GM04504 (cell line): Measurements from ENCODE around the gene COL15A1.

Experiments
- DNase-seq: peaks from one replicate; pipeline ENCODE4 v3.0.0-alpha.2; 2012; ENCODE audit warnings: low read depth

The COL15A1 gene

DNA sequence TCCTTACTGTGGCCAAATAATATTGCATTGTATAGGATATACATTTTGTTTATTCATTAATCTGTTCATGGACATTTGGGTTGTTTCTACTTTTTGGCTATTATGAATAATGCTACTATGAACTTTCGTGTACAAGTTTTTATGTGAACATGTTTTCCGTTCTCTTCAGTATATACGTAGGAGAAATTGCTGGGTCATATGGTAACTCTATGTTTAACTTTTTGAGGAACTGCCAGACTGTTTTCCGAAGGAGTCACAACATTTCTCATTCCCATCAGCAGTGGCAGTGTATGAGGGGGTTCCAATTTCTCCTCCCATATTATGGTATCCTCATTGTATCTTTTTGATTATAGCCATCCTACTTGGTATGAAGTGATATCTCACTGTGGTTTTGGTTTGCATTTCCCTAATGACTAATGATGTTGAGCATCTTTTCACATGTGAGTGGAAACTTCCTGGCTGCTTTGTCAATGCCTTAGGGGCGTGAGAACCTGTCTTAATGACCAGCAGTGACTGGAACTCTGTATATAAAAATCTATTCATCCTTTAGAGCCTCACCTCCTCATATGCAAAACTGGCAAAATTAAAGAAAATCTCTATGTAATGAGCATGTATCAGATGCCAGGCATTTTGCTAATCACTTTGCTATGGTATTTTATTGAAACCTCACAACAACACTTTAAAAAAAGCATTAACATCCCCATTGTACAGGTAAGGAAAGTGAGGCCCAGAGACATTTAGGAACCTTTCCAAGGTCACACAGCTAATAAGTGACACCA lies 113.4 kb downstream of the COL15A1 start:
- peak; percentile 70 for DNase-seq

- DNase-seq, result peak; percentile 66
These were observed 114.2 kb downstream of the COL15A1 start for GRCh38 chr9:99057665-99058625.

DNA sequence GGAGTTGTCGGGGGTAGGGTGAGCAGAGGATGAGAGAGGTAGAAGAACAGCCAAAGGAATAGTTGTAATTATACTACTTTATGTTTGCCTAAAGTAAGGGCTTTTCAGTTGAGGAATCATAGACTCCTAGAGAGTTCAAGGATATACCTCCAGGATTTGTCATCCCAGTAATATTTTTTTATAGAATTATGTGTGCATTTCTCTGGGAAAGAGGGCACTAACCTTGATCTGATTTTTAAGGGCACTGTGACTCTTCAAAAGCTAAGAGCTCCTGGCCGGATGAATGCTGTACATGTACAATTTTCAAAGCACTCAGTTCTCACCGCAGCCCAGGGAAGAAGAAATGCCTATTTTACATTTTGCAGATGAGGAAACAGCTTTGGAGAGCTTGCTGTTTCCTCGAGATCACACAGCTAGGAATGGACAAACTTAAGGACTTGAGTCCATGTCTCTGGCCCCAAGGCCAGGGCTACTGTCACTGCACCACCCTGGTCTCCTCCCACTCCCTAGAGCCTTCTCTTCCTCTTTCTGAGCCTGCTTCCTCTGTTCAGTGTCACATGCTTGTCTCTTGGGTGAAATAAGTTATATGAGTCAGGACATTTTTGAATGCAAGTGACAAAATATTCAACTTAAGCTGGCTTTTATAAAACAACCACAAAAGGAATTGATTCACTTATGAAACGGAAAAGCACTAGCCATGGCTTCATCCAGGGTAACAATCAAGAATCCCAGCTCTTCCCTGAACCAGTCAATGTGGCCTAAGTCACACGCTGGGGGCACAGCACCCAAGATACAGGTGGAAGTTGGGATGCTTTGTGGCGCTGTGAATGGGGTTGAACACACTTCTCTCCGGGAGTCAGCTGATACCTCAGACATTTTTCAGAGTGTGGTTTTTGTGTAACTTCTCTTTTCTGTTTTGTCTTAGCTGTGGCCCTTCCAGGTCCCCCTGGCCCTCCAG lies 115.5 kb downstream of the COL15A1 start:
- DNase-seq, result no peak

GRCh38 chr9:99060621-99061020 lies 116.9 kb downstream of the COL15A1 start:
- DNase-seq, result no peak

- no peak for DNase-seq
These were observed 118.8 kb downstream of the COL15A1 start for GRCh38 chr9:99062549-99062948.

GRCh38 chr9:99063522-99063921 lies 119.8 kb downstream of the COL15A1 start:
- DNase-seq, result no peak

GRCh38 chr9:99066571-99066970 lies 122.9 kb downstream of the COL15A1 start:
- no peak for DNase-seq

GRCh38 chr9:99069075-99069474 lies 125.4 kb downstream of the COL15A1 start:
- DNase-seq, result no peak

- no peak for DNase-seq
These were observed 125.8 kb downstream of the COL15A1 start for GRCh38 chr9:99069546-99069945.

GRCh38 chr9:99070681-99071080 lies 127.0 kb downstream of the COL15A1 start:
- DNase-seq, result no peak

DNA sequence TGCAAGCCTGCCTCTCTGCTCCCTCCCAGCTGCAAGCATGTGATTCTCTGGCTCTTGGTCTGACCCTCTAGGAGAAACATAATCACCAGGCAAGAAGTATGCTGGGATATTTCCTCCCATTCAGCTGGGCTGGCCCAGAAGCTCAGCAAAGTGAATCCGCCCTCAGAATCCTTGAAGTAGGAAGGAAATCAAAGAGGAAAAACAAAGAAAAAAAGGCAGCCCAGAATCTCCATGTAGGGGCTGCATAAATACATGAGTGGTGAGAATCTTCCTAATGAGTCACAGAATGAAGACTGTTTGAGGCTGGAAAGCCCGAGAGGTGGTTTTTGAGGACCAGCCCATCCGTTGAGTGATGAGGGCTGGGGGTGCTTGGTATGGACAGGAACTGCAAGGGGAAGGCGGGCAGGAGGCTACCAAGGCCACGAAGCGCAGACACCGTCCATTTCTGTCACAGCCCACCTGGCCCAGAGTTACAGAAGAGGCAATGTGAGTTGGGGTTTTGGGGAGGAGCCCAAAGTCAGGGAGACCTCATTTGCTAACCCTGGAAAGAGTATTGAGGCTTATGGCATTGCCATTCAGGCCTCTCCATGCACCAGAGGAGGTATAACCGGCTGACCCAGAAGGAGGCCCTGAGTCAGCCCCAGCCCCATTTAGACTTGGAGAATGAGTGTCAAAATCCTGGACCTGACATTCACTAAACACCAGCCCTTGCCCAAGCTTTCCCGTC lies 127.8 kb downstream of the COL15A1 start:
- no peak for DNase-seq

DNA sequence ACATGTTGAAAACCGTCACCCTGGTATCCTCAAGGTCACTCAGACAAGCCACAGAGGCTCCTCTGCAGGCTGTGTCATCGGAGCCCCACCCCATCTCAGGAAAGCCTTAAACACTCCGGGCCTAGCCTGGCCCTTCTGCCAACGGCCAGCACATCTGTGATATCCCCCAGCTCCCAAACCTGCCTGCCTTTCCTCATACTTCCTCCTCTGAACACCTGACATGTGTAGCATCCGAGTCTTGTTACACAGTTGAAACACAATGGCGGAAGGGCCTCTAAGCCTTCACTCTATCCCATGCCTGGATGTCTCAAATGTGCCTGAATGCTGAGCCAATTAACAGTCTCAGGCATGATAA lies 128.3 kb downstream of the COL15A1 start:
- no peak for DNase-seq

GRCh38 chr9:99073347-99073746 lies 129.6 kb downstream of the COL15A1 start:
- DNase-seq, result no peak

- no peak for DNase-seq
These were observed 130.5 kb downstream of the COL15A1 start for GRCh38 chr9:99073985-99074901.

DNA sequence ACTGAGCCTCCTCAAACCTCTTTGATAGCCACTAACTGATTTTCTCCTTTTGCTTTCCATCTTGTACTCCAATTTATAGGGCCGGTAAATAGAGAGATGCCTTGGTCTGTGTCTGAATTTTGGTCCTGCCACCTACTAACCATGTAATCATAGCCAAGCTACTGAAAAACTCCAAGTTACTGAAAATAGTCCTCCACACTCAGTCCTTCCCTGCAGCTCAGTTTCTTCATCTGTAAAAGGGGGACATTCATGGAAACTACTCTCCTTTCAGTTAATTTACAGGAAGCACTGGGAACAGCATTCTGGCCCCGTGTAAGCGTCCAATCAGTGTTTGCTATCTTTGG lies 131.2 kb downstream of the COL15A1 start:
- DNase-seq, result no peak

- no peak for DNase-seq
These were observed 131.7 kb downstream of the COL15A1 start for GRCh38 chr9:99075246-99075912.

GRCh38 chr9:99076030-99076429 lies 132.3 kb downstream of the COL15A1 start:
- no peak for DNase-seq

DNA sequence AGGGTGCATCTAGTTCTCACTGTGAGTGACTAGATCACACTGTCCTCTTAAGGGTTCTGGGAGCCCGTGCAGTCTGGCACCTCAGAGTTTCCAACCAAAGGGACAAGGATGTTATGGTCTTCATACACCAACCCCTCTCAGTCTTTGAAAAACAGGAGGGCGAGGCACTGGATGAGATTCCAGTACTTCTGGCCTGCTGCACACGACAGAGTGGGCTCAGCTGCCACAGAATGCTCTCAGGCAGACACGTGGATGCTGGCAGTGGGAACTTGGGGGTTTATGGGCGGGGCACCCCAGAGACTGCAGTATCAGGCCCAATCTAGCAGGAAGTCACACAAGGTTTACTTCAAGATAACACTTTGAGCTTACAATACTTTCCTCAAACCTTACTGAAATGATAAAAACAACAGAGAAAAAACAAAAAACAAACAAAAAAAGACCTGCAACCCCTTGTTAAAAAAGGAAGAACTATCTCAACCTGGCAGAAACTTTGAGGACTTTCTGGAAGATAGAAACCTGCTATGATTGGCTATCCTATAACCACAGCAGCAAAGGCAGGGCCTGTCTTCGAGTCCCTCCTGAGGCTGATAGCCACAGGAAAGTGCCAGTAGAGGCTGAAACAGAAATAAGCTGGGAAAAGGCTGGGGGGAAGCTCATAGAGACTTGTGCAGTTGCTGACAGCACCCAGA lies 132.9 kb downstream of the COL15A1 start:
- no peak for DNase-seq

DNA sequence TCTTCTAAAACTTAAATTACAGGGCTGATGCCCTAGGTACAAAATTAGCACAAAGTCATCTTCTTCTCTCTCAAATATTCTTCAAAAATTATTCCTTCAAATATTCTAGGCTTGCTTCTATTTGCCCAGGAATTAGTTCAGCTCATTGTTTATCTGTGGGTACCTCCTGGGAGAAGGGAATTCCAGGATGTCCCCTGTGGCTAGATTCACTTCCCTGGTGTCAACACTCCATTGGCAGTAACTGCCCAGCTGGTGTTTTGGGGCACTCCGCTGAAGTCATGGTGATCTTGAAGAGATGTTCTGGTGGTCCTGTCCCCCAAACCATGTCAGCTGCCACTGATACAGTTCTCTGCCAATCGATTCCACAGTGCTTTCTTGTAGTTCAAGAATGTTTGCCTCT lies 135.0 kb downstream of the COL15A1 start:
- no peak for DNase-seq
